Dermis lymphatic vessel endothelial cell (primary cell): ENCODE data around the gene FHL5. TPM values are rescaled to one million over a fixed set of nuclear protein-coding genes. Genes with fewer than 3 reads are reported as not detected.

ENCODE experiments used
- total RNA-seq: library from RNA; depleted of rRNA; stranded (reverse); fragments of >200 nt; gene quantifications from 2 replicates; pipeline ENCODE4 v1.2.1, GENCODE V29; 2014

FHL5 gene, protein sequence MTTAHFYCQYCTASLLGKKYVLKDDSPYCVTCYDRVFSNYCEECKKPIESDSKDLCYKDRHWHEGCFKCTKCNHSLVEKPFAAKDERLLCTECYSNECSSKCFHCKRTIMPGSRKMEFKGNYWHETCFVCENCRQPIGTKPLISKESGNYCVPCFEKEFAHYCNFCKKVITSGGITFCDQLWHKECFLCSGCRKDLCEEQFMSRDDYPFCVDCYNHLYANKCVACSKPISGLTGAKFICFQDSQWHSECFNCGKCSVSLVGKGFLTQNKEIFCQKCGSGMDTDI
- not detected in 2 replicates for total RNA-seq

DNA sequence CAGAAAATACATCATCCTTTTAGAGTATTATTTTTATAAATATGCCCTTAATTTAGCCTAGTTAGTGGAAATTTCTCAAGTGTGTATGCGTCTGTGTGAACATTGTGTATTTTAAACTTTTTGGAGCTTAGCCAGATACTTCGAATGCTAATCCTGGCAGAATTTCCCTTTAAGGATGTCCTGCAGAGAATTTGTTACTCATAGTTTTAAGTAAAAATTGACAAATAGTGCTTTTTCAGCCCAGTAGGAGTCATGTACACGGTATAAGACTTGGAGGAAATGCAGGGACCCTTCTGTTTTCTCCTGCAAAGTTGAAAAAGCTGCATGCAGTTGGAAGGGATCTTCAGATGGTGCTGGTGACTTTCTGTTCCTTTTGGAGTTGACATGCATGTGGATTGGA, at the start of gene FHL5:
TSS of gene FHL5 (plus strand) at position 243 of the 400 bp plus-strand sequence. CDS start 40,486 bp downstream, outside the sequence.

DNA sequence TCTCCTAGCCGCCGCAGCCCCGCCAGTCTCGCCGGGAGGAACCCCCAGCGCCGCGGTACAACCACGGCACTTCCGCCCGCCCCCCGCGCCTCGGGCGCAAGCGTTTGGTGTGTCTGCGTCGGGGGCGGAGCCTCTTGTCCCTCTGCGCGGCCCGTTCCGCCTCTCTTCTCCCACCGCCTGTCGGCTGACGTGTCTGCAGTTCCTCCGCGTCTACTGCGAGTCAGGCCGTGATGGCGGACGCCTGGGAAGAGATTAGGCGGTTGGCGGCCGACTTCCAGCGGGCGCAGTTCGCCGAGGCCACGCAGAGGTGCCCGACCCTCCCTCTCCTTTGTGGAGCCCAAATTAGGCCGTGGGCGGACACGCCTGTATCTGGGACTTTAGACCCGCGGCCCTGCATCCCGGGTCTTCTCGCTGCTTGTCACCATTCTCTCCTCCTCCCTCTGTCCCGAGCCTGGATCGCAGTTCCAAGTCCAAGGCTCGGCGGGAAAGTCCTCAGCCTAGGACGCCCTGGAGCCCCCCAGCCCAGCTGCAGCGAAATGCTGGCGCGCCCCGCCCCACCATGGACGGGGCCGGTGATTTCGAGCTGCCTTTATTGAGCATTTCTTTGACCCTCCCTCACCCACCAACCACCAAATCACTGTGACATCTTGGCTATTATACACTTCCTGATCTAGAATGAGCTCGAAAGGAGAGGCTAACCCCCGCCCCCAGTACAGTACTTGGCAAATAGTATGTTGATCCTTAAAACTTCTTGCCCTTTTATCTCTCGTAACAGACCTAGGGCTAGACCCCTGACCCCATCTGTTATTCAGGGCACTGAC, 41.1 kb upstream of the FHL5 start, which contains the start of gene UFL1:
TSS of gene UFL1 (plus strand) at position 163 of the 821 bp plus-strand sequence. CDS start at position 231, 68 bp downstream.

Other genes with a start within 250 kb of the FHL5 start
- gene UFL1, start 41.3 kb upstream of the FHL5 start, total RNA-seq = 24.2 and 27.2 TPM in 2 replicates